HG02610 (cell line): ENCODE data around the gene SPCS2.
A peak's percentile ranks its signal among the peaks of the same experiment; 100 is the strongest.

ENCODE experiments used
- ATAC-seq: cut with Tn5 transposase; IDR thresholded peaks from one replicate; pipeline ENCODE4 v1.9.1; 2021; ENCODE audit warnings: mild to moderate bottlenecking, moderate library complexity; ENCODE audit not compliant: unreplicated experiment

The SPCS2 gene

DNA sequence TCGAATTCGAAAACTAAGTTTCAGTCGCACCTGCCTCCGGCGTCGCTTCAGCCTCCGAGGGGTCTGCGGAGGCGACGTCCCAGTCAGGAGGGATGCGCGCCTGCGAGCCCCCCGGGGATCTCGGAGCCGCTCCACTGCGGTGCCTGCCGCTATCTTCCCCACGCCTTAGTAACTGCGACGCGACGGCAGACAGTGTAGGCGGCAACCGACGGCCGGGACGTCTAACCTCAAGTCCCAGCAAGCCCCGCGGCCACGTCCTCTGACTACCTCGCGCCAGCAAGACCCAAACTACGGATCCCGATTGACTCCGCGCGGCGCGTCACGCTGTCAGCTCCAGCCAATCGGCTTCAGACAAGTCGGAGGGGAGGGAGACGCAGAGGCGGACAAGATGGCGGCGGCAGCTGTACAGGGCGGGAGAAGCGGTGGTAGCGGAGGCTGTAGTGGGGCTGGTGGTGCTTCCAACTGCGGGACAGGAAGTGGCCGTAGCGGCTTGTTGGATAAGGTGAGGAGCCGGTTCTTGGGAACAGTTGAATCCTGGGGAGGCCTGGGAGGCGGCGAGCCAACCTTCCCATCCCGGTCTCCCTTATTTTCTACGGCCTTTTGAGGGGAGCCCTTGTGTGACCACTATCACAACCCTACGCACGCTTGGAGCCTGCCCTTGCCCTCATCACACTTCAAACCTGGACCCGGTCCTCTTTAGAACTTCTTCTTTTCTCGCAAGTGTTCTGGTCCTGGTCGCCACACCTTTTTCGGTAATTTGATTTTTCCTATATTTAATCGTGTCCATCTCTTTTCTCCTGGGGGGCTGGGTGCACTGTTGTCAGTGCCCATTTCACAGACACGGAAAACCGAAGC is at the start of gene SPCS2, which contains the start of gene XRRA1:
SPCS2 (plus strand) TSS at position 369 of the 855 bp plus-strand sequence; CDS start at position 389, 20 bp downstream.
XRRA1 (minus strand) TSS at position 194 of the 855 bp plus-strand sequence. CDS start 8,213 bp downstream, outside the sequence.
- peak; percentile 92 for ATAC-seq

- ATAC-seq = no peak
These were observed 46.7 kb upstream of the SPCS2 start for GRCh38 chr11:74902342-74902741.

- no peak for ATAC-seq
These were observed 43.7 kb upstream of the SPCS2 start for GRCh38 chr11:74905326-74905725.

DNA sequence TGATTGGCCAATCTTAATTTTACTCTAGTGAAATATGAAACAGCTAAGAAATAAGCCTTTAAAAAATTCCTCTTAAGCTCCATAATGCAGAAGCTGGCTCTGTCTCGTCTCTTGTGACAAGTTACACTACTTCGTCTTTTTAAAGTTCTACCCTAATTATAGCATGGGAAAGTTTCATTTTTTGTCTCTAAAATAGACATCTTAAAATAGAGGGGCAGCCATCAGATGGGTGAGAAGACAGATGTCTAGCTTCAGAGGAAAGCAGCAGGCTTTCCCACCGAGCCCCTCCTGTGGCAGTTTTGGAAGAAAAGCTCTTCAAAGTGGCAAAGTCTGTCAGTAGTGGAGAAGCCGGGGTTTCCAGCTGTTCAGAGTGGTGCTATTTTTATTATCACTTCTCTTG is 39.7 kb upstream of the SPCS2 start:
- ATAC-seq = peak; percentile 64

- ATAC-seq = peak; percentile 49
These were observed 39.3 kb upstream of the SPCS2 start for GRCh38 chr11:74909812-74910211.

DNA sequence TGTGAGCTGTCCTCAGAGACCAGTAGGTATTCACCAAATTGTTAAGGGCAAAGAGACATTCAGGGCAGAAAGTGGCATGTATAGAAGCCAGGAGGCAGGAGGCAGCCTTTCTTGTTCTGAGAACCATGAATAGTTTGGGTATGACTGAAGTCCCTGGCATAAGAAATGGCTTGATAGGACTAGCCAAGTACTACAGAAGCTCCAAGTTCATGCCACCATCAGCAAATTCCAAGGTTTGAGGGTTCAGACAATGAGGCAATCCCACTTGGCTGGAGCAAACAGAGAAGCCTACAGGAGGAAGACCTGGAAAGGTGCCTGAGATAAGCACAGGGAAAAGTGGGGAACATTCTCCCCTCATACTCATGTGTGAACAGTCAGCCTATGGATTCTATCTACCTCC is 25.9 kb upstream of the SPCS2 start:
- ATAC-seq = no peak

GRCh38 chr11:74925281-74925680 is 23.8 kb upstream of the SPCS2 start:
- no peak for ATAC-seq

- peak; percentile 66 for ATAC-seq
These were observed 22.6 kb upstream of the SPCS2 start for GRCh38 chr11:74926304-74927030.

- no peak for ATAC-seq
These were observed 21.6 kb upstream of the SPCS2 start for GRCh38 chr11:74927496-74927895.

DNA sequence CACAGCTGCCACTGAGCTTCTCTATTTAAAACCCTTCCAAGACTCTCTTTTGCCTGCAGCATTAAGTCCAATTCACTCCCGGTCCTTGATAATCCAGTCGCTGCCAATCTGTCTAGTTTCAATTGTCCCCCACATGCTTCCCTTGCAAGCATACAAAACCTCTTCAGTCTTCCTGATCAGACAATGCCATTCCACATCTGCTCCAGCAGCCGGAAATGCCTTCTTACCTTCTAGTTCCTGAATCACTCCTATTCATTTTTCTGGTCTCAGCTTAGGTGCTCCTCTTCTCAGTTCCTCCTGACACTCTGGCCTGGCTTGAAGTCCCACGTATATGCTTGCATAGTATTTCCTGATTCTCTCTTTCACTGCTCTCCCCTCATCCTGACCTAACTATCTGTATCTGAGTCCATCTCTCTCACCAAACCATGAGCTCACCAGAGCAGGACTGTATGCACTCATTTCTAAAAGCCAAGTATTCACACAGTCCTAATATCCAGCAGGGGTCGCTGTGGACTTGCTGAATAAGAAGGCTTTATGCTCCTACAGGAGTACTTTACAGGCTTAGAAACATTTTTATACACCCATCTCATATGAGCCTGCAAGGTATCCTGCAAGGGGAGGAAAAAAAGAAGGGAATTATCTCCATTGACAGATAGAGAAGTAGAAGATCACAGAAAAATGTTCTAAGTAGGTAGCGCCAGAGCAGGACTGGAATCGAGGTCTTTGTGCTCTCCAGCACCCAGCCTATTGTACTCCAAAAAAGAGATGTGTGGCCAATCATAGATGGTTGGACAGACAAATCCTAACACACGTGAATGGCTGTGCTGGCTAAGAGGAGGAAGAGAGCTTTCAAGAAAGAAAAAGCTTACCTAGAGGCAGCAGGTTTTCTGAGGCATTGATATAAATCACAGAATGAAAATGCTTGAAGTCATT is 19.4 kb upstream of the SPCS2 start:
- ATAC-seq = peak; percentile 75

- ATAC-seq = no peak
These were observed 16.9 kb upstream of the SPCS2 start for GRCh38 chr11:74932169-74932568.

GRCh38 chr11:74932797-74933196 is 16.3 kb upstream of the SPCS2 start:
- ATAC-seq = no peak

DNA sequence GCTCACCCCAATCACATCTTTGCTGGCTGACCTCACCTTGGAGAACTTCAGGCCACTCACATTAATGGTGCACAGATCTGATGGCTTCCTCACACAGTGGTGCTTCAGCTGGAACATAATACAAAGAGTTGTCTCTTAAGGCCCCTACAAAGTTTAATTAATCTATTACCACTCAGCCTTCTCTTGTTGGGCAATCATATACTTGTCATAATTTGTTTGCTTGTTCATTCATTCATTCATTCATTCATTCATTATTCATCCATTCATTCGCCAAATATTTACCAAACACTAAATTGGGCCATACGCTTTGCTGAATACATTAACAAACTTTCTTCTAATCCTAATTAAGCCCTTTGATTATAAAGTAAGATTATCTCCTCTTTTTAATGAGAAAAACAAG is 15.3 kb upstream of the SPCS2 start:
- no peak for ATAC-seq

GRCh38 chr11:74935285-74935684 is 13.8 kb upstream of the SPCS2 start:
- ATAC-seq = no peak

DNA sequence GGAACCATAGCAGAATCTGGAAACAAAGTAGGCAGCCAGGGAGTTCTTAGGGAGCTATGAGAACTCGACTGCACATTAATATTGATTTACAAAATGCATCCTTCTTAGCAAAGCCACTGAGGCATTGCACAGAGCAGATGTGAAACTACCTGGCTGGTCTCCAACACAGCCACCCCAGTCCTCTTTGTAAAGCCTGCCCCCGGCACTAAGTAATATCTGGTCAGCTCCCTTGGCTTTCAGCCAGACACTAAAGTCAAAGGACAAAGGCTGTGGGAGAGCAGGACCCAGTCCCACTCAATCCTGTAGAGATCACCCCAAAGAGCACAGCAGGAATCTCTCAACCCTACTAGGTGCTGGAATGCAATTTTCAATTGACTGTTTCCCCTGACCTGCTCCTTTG is 13.0 kb upstream of the SPCS2 start:
- ATAC-seq = no peak

GRCh38 chr11:74936976-74937375 is 12.1 kb upstream of the SPCS2 start:
- ATAC-seq = no peak

DNA sequence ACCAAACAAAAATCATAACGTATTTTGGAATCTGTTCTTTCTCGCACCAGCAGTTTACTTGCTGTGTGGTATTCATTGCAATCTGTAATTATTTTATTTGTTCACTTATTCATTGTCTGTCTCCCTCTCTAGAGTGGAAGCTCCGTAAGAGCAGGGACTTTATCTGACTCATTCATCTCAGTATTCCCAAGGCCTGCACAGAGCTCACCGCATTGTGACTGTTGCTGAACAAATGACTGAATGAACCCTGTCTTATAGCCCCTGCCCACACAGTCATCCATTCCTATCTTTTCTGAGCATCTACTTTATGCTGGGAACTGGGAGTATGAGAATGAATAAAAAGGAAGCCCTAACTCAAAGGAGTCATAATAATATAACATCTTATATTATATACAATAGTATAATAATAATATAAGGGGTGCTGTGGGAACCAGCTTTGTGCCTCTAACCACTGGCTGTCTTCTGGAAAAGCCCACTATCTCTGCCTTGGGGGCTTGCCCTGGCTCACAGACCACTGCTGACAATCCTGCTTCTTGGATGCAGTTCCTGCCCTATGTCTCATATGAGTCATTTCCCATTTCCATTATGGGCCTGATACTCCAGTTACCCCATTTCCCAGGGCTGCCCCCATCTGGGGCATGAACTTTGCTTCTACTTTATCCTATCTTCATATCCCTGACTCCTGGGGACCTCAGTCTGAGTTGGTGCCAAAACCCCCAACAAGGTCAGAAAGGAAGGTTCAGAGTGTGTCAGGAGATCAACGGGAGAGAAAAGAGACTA is 11.2 kb upstream of the SPCS2 start:
- ATAC-seq = no peak

DNA sequence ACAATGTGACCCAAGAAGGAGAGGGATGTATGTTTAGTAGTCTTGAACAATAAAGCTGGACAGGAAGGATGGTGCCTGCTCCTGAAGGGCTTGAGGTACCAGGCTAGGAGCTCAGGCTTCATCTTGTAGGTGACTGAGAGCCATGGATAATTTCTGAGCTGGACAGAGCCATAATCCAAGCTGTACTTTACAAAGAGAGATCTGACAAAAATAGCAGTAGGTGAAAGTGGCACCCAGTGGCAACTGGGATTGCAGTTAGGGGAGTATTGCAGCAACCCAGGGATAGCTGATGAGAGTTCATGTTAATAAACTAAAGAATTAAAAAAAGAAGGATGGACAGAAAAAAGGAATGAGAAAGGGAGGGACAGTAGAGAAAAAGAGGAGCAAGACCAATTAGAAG is 7.6 kb upstream of the SPCS2 start:
- ATAC-seq = no peak

DNA sequence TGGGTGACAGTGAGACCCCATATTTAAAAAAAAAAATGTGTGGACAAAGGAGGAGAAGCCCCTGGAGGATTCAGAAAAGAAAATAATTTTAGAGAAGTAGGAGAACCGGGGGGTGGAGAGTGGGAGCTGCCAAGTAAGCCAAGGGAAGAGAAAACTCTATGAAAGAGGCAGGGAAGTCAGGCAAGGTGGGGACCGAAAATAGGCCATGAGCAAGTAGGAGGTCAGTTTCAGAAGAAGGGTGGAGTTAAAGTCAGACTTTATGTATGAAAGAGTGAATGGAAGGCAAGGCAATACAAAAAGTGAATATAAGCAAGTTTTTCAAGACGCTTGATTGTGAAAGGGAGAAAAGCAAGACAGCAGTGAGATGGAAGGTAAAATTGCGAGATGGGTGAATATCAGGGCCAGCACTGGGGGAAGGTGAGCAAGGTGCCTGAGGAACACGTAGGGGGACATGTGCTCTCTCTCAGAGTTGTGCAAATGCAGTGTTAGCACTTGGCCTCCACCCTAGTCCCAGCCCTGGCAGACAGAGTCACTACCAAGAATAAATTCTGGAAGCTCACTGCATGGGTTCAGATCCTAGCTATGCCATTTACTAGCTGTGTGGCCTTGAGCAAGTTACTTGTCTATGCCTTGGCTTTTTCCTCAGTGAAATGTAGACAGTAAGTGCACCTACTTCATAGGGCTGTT is 6.8 kb upstream of the SPCS2 start:
- ATAC-seq = no peak

DNA sequence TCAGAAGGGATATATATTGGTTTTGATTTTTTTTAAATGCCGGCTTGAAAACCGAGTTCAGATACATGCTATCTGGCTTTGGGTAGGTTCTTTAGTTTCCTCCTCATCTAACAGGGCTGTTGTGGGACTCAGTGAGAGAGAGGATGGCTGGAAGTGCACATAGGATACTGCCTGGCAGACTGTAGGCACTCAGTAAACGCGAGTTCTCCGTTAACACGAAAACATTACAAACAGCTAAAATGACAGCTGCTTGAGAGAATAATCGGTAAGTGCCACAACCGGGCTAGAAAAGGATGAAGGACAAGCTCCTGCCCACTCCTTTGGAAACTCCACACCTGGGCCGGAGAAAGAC is 544 bp upstream of the SPCS2 start:
- ATAC-seq = peak; percentile 3
